HepG2 (cell line): ENCODE data around the gene IFIT1. TPM values are rescaled to one million over a fixed set of nuclear protein-coding genes. Genes with fewer than 3 reads are reported as not detected.

Source experiments
- KMT2B ChIP-seq: IDR thresholded peaks from 2 replicates; pipeline ENCODE4 v1.6.1; 2016; ENCODE audit warnings: missing genetic modification reagents, missing compliant biosample characterization
- MIER3 ChIP-seq: IDR thresholded peaks from 2 replicates; pipeline ENCODE4 v1.6.1; 2016; ENCODE audit warnings: missing compliant biosample characterization, borderline replicate concordance
- MTA1 ChIP-seq: sonication (generic); formaldehyde crosslinking; IDR thresholded peaks from 2 replicates; pipeline ENCODE4 v1.4.0; 2020; ENCODE audit warnings: missing genetic modification reagents, mild to moderate bottlenecking, borderline replicate concordance
- MYC ChIP-seq: sonication (generic); formaldehyde crosslinking; IDR thresholded peaks from 2 replicates; pipeline ENCODE4 v1.9.0; 2021; ENCODE audit warnings: missing genetic modification reagents, borderline replicate concordance
- POLR2AphosphoS5 ChIP-seq: IDR thresholded peaks from 2 replicates; pipeline ENCODE4 v1.6.1; 2012; ENCODE audit warnings: low read depth, low read length
- RBFOX2 ChIP-seq: fragments of 200-400 bp; formaldehyde crosslinking; IDR thresholded peaks from 2 replicates; pipeline ENCODE4 v1.6.1; 2017; ENCODE audit warnings: low read depth, mild to moderate bottlenecking, low read length
- TBX2 ChIP-seq: sonication (generic); formaldehyde crosslinking; IDR thresholded peaks from 2 replicates; pipeline ENCODE4 v1.5.0; 2020; ENCODE audit warnings: missing genetic modification reagents, mild to moderate bottlenecking, borderline replicate concordance
- ZNF496 ChIP-seq: sonication (generic); formaldehyde crosslinking; IDR thresholded peaks from 2 replicates; pipeline ENCODE4 v1.8.1; 2023; ENCODE audit warnings: mild to moderate bottlenecking, moderate library complexity, missing genetic modification reagents; ENCODE audit not compliant: insufficient replicate concordance
- polyA plus RNA-seq, 8 experiments: library from polyadenylated mRNA; depleted of rRNA in 3 of 8; stranded (reverse) in 7 of 8; unstranded in 1 of 8; fragments of >200 nt; fragmentation: Illumina TruSeq in 4 of 8; extraction: Trizol in 4 of 8; gene quantifications; 2 replicates each; pipeline versions ENCODE4 v1.2.1 to v1.2.3, GENCODE V29; 2011 to 2016; ENCODE audit warnings: low read depth in 4 of 8, missing spikeins in 1 of 8, mixed read lengths in 1 of 8; ENCODE audit not compliant: insufficient read depth in 1 of 8
- total RNA-seq, 5 experiments: library from RNA; depleted of rRNA; stranded (reverse); fragments of >200 nt; fragmentation: Illumina TruSeq; extraction: Trizol; gene quantifications; 2 replicates each; pipeline ENCODE4 v1.2.3, GENCODE V29; 2016; ENCODE audit warnings: low read depth in 1 of 5
- TF ChIP-seq, protein P1 (sequence below): sonication (generic); formaldehyde crosslinking; IDR thresholded peaks from 2 replicates; pipeline ENCODE4 v1.5.0; 2020; ENCODE audit warnings: mild to moderate bottlenecking, missing genetic modification reagents, borderline replicate concordance
- TF ChIP-seq, protein P2 (sequence below): sonication (generic); formaldehyde crosslinking; IDR thresholded peaks from 2 replicates; pipeline ENCODE4 v1.4.0; 2020; ENCODE audit warnings: missing genetic modification reagents, low read depth, mild to moderate bottlenecking, borderline replicate concordance
- TF ChIP-seq, protein P3 (sequence below): sonication (generic); formaldehyde crosslinking; IDR thresholded peaks from 2 replicates; pipeline ENCODE4 v1.4.0; 2020; ENCODE audit warnings: missing genetic modification reagents
- TF ChIP-seq, protein P4 (sequence below): sonication (generic); formaldehyde crosslinking; IDR thresholded peaks from 2 replicates; pipeline ENCODE4 v1.8.1; 2023; ENCODE audit warnings: missing genetic modification reagents, inconsistent platforms, borderline replicate concordance
- TF ChIP-seq, protein P5 (sequence below): IDR thresholded peaks from 2 replicates; pipeline ENCODE4 v1.6.1; 2012; ENCODE audit warnings: inconsistent platforms
- TF ChIP-seq, protein P6 (sequence below): sonication (generic); formaldehyde crosslinking; IDR thresholded peaks from 2 replicates; pipeline ENCODE4 v1.4.0; 2020; ENCODE audit warnings: missing genetic modification reagents
- TF ChIP-seq, protein P7 (sequence below): sonication (generic); formaldehyde crosslinking; IDR thresholded peaks from 2 replicates; pipeline ENCODE4 v1.5.1; 2020; ENCODE audit warnings: mild to moderate bottlenecking, moderate library complexity, missing genetic modification reagents

IFIT1 gene
- total and polyA plus RNA-seq, 2 of the 13 experiments (the other 11 are each of a cell fraction or from before 2014, with no cell fraction given), result 1.5 to 5.5 TPM

DNA sequence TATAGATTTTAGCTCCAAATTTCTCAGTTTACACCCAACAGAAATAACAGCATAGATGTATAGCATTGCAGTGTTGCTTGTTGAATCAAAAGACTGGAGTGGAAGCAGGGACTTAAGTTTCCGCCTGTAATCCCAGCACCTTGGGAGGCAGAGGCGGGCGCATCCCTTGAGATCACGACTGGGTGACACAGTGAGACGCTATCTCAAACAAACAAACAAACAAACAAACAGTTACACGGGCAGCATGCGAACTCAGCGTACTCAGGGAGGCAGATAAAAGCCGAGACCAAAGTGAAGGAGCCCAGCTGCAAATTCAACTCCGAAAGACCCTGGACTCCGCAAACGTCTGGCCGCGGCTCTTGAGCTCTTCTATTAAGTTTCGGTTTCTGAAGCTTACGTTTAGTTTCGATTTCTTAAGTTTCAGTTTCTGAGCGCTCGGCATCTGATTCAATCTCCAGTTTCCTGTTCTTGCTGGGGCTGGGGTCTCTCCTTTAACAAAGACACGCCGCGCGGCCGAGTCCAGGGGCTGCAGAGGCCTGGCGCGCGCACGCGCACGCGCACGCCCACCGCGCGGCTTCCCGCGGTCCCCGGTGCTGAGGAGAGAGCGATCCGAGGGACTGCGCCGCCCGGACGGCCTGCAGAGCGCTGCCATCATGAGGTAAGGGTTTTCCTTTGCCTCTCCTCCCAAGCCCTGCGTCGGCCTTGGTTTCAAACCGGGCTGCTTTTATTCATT is 21.9 kb downstream of the IFIT1 start, which contains the start of gene IFIT5 (continued):
- TF ChIP-seq, protein P1, sequence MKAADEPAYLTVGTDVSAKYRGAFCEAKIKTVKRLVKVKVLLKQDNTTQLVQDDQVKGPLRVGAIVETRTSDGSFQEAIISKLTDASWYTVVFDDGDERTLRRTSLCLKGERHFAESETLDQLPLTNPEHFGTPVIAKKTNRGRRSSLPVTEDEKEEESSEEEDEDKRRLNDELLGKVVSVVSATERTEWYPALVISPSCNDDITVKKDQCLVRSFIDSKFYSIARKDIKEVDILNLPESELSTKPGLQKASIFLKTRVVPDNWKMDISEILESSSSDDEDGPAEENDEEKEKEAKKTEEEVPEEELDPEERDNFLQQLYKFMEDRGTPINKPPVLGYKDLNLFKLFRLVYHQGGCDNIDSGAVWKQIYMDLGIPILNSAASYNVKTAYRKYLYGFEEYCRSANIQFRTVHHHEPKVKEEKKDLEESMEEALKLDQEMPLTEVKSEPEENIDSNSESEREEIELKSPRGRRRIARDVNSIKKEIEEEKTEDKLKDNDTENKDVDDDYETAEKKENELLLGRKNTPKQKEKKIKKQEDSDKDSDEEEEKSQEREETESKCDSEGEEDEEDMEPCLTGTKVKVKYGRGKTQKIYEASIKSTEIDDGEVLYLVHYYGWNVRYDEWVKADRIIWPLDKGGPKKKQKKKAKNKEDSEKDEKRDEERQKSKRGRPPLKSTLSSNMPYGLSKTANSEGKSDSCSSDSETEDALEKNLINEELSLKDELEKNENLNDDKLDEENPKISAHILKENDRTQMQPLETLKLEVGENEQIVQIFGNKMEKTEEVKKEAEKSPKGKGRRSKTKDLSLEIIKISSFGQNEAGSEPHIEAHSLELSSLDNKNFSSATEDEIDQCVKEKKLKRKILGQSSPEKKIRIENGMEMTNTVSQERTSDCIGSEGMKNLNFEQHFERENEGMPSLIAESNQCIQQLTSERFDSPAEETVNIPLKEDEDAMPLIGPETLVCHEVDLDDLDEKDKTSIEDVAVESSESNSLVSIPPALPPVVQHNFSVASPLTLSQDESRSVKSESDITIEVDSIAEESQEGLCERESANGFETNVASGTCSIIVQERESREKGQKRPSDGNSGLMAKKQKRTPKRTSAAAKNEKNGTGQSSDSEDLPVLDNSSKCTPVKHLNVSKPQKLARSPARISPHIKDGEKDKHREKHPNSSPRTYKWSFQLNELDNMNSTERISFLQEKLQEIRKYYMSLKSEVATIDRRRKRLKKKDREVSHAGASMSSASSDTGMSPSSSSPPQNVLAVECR (CRISPR knock-in tag), result peak; percentile 41
- TF ChIP-seq, protein P2, sequence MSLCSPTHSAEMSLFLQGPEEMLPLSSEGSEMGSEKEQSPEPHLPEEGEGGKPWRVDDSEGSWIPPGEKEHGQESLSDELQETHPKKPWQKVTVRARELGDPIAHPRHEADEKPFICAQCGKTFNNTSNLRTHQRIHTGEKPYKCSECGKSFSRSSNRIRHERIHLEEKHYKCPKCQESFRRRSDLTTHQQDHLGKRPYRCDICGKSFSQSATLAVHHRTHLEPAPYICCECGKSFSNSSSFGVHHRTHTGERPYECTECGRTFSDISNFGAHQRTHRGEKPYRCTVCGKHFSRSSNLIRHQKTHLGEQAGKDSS (CRISPR knock-in tag), result 0 out of 2 replicates have a peak, but pooled peaks have one; percentile 38
- TF ChIP-seq ZNF496 (CRISPR knock-in tag), result no peak
- TF ChIP-seq, protein P3, sequence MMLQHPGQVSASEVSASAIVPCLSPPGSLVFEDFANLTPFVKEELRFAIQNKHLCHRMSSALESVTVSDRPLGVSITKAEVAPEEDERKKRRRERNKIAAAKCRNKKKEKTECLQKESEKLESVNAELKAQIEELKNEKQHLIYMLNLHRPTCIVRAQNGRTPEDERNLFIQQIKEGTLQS (CRISPR knock-in tag), result 0 out of 2 replicates have a peak, but pooled peaks have one; percentile 24
- peak; percentile 54; the same call in 1 of the 2 replicates for TF ChIP-seq POLR2AphosphoS5
- TF ChIP-seq, protein P4, sequence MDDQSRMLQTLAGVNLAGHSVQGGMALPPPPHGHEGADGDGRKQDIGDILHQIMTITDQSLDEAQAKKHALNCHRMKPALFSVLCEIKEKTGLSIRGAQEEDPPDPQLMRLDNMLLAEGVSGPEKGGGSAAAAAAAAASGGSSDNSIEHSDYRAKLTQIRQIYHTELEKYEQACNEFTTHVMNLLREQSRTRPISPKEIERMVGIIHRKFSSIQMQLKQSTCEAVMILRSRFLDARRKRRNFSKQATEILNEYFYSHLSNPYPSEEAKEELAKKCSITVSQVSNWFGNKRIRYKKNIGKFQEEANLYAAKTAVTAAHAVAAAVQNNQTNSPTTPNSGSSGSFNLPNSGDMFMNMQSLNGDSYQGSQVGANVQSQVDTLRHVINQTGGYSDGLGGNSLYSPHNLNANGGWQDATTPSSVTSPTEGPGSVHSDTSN, result 0 out of 2 replicates have a peak, but pooled peaks have one; percentile 7
- TF ChIP-seq, protein P5, sequence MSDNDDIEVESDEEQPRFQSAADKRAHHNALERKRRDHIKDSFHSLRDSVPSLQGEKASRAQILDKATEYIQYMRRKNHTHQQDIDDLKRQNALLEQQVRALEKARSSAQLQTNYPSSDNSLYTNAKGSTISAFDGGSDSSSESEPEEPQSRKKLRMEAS, result peak; percentile 52
- TF ChIP-seq, protein P6, sequence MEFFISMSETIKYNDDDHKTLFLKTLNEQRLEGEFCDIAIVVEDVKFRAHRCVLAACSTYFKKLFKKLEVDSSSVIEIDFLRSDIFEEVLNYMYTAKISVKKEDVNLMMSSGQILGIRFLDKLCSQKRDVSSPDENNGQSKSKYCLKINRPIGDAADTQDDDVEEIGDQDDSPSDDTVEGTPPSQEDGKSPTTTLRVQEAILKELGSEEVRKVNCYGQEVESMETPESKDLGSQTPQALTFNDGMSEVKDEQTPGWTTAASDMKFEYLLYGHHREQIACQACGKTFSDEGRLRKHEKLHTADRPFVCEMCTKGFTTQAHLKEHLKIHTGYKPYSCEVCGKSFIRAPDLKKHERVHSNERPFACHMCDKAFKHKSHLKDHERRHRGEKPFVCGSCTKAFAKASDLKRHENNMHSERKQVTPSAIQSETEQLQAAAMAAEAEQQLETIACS (CRISPR knock-in tag), result peak; percentile 97
- 0 out of 2 replicates have a peak, but pooled peaks have one; percentile 52 for TF ChIP-seq MYC (CRISPR knock-in tag)
- peak; percentile 41; the same call in 1 of the 2 replicates for TF ChIP-seq MTA1
- peak; percentile 35; the same call in 1 of the 2 replicates for TF ChIP-seq TBX2 (CRISPR knock-in tag)
- 0 out of 2 replicates have a peak, but pooled peaks have one; percentile 19 for TF ChIP-seq KMT2B (CRISPR knock-in tag)
- TF ChIP-seq RBFOX2, result peak; percentile 85
- TF ChIP-seq, protein P7, sequence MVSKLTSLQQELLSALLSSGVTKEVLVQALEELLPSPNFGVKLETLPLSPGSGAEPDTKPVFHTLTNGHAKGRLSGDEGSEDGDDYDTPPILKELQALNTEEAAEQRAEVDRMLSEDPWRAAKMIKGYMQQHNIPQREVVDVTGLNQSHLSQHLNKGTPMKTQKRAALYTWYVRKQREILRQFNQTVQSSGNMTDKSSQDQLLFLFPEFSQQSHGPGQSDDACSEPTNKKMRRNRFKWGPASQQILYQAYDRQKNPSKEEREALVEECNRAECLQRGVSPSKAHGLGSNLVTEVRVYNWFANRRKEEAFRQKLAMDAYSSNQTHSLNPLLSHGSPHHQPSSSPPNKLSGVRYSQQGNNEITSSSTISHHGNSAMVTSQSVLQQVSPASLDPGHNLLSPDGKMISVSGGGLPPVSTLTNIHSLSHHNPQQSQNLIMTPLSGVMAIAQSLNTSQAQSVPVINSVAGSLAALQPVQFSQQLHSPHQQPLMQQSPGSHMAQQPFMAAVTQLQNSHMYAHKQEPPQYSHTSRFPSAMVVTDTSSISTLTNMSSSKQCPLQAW (CRISPR knock-in tag), result 0 out of 2 replicates have a peak, but pooled peaks have one; percentile 13
- no peak; the same call in 1 of the 2 replicates for TF ChIP-seq MIER3 (CRISPR knock-in tag)
